ENCODE data around the gene SELENOP.

- no peak for TF ChIP-seq EZH2 (IDR thresholded peaks at IDR 0.05; ENCODE audit: borderline replicate concordance, low read depth, low read length, poor library complexity, severe bottlenecking)
- TF ChIP-seq, protein P1, sequence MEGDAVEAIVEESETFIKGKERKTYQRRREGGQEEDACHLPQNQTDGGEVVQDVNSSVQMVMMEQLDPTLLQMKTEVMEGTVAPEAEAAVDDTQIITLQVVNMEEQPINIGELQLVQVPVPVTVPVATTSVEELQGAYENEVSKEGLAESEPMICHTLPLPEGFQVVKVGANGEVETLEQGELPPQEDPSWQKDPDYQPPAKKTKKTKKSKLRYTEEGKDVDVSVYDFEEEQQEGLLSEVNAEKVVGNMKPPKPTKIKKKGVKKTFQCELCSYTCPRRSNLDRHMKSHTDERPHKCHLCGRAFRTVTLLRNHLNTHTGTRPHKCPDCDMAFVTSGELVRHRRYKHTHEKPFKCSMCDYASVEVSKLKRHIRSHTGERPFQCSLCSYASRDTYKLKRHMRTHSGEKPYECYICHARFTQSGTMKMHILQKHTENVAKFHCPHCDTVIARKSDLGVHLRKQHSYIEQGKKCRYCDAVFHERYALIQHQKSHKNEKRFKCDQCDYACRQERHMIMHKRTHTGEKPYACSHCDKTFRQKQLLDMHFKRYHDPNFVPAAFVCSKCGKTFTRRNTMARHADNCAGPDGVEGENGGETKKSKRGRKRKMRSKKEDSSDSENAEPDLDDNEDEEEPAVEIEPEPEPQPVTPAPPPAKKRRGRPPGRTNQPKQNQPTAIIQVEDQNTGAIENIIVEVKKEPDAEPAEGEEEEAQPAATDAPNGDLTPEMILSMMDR (conservative IDR thresholded peaks at IDR 0.05; ENCODE audit: low read depth, low read length) = no peak
These were observed 46.4 kb upstream of the SELENOP start for GRCh38 chr5:42858031-42858643.
